ENCODE data around the gene NTM.

The NTM gene

GRCh38 chr11:131503017-131503416 is 132.6 kb downstream of the NTM start:
- no peak overlapping the region for H3K27ac ChIP-seq
- TF ChIP-seq ZFX (IDR thresholded peaks at IDR 0.05; ENCODE audit: borderline replicate concordance) (no peak), CTCF (IDR thresholded peaks at IDR 0.05) (no peak)

DNA sequence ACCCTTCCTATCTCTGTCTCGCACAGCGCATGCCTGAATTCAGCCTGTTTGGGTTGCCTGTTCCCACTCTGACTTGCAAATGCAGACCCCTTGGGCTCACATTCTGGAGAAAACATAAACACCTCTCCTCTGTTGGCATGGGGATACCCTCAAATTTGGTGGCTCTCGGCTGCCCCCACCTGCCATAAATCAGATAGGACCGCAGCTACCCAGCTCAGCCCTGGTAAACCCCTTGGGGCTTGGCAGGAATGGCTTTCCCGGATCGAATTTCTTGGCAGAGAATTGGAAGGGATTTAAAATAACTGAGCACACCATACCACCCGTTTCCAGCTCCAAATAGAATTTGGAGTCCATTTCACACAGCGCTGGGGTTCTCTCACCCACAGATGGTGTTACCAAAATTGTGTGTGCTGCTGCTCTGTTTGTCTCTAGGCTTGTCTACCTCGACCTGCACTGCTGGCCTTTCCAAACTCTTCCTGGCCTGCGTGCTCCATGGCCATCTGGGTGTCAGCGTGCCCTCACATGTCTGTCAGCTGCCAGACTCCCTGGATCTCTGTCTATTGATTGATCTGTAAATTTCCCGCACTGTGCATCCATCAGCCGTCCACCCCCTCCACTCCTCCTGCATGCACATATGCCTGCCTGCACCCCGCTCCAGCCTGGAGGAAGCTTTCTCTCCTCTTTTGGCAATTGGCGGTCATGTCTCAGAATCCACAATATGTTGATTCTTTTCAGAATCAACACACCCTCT is 134.0 kb downstream of the NTM start:
- H3K27ac ChIP-seq: no peak overlapping the region
- TF ChIP-seq ZFX (IDR thresholded peaks at IDR 0.05; ENCODE audit: borderline replicate concordance) (no peak), CTCF (IDR thresholded peaks at IDR 0.05) (no peak)

DNA sequence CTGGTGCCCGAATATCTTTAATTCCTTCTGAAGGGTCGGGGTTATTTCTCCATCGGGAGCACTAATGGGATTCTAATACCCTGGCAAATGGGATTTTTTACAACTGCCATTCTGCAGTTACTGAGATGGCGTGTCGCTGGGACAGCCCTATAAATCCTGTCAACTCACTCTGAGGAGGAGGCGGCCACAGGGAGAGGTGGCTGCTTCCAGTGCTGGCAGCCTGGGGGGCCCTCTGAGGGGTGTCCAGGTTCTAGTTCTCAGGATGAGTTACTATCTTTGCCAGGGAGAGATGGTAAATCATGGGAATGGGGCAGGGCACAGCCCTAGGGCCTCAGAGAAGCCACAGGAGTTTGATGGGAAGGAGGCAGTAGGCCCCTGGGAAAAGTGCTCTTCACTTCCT is 135.9 kb downstream of the NTM start:
- TF ChIP-seq CTCF (IDR thresholded peaks at IDR 0.05) (no peak), ZFX (IDR thresholded peaks at IDR 0.05; ENCODE audit: borderline replicate concordance) (no peak)
- H3K27ac ChIP-seq: no peak overlapping the region

DNA sequence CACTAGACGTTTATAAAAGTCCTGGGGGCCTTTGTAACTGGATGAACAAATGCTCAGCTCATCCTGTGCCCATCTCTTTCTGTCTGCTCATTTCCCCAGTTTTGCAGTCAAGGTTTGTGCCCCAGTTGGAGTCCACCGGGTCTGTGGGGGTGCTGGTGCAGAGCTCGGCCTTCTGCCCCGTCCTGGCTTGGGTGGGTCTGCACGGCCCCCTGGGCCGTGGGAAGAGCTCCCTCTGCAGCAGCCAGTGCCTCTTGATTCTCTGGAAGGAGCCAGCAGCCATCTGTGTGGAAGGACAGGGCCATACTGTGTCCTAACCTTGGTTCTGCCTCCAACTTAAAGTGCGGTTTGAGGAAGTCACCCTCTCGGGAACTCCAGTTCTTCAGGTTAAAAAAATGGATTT is 140.2 kb downstream of the NTM start:
- no peak for TF ChIP-seq CTCF (IDR thresholded peaks at IDR 0.05)
- no peak for TF ChIP-seq ZFX (IDR thresholded peaks at IDR 0.05; ENCODE audit: borderline replicate concordance)
- no peak overlapping the region for H3K27ac ChIP-seq

DNA sequence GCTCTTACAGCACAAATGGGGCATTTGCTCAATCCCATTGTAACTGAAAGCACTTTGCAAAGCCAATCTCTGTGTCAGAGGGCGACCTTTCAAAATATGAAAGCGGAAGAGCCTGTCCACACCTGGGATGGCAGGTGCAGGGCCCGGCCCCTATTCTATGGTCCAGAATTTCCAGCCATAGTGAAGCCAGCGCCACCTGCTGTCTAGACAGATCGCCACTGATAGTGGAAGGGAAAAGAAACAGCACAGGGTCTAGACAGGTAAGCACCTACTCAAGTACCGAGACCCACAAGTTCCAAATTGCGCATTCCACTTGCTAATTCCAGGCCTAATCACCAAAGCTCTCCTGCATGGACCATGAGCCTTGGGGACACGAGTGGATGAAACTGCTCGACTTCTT is 141.4 kb downstream of the NTM start:
- H3K27ac ChIP-seq: no peak overlapping the region
- no peak for TF ChIP-seq ZFX (IDR thresholded peaks at IDR 0.05; ENCODE audit: borderline replicate concordance)
- peak; percentile 79 for TF ChIP-seq CTCF (IDR thresholded peaks at IDR 0.05)

- TF ChIP-seq CTCF (IDR thresholded peaks at IDR 0.05) (no peak), ZFX (IDR thresholded peaks at IDR 0.05; ENCODE audit: borderline replicate concordance) (no peak)
Measured at GRCh38 chr11:131512228-131512627, 141.8 kb downstream of the NTM start.

DNA sequence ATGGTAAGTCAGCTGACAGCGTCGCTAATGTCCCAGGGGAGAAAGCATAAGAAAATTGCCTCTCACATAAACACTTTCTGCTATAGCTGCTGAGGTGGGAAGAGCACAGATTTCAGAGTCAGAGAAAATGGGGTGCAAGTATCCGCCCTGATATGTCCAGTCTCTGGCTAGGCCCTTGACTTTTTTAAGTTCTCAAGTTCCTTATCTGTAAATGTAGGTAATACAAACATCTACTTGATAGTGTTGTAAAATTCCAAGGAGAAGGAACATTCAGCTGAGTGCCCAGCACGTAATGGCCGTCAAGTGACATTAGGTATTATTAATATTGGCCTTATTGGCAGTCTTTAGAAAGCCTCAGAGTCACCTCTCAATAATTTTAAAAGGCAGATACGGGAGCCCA is 143.6 kb downstream of the NTM start:
- TF ChIP-seq CTCF (IDR thresholded peaks at IDR 0.05) (no peak), ZFX (IDR thresholded peaks at IDR 0.05; ENCODE audit: borderline replicate concordance) (no peak)
- H3K27ac ChIP-seq: no peak overlapping the region

More at GRCh38 chr11:131512228-131512627, 141.8 kb downstream of the NTM start:
- H3K27ac ChIP-seq: no peak overlapping the region
